OCI-LY7 (cell line): ENCODE measurements around the gene SNX9. TPM values are rescaled to one million over a fixed set of nuclear protein-coding genes. Genes with fewer than 3 reads are reported as not detected.

Source experiments
- BruUV-seq: library from RNA; stranded (reverse); fragments of 400-500 nt; replicated peaks from 2 replicates; lab custom pipeline; 2021; lab: Mats Ljungman, UMichigan
- CTCF ChIA-PET: fragments of 300-600 bp; sonication (Branson Sonifier 250); formaldehyde crosslinking; loops from one replicate; lab custom pipeline; 2022; ENCODE audit warnings: antibody characterized with exemption; ENCODE audit not compliant: unreplicated experiment; lab: Charles Lee
- POLR2A ChIA-PET: fragments of 300-600 bp; sonication (Branson Sonifier 250); formaldehyde crosslinking; loops from one replicate; lab custom pipeline; 2022; ENCODE audit warnings: antibody characterized with exemption; lab: Charles Lee
- DNase-seq: peaks from one replicate; pipeline ENCODE4 v3.0.0-alpha.2; 2015; ENCODE audit warnings: low spot score
- H2AFZ ChIP-seq: fragments of 200-600 bp; sonication (generic), shearing (Covaris generic); 2 replicates; pipeline ENCODE4 v1.6.1; 2014; ENCODE audit warnings: mild to moderate bottlenecking, antibody characterized with exemption, low read length, moderate library complexity
- H3K27ac ChIP-seq: fragments of 200-600 bp; sonication (generic); 2 replicates; pipeline ENCODE4 v1.5.1; 2014; ENCODE audit warnings: mixed run types, low read depth, mild to moderate bottlenecking, moderate library complexity, low read length, inconsistent platforms; ENCODE audit not compliant: poor library complexity, severe bottlenecking
- H3K36me3 ChIP-seq: fragments of 200-600 bp; sonication (generic); 2 replicates; pipeline ENCODE4 v1.6.1; 2014; ENCODE audit warnings: mild to moderate bottlenecking, antibody characterized with exemption, low read length, moderate library complexity, mixed read lengths; ENCODE audit not compliant: insufficient read depth
- H3K4me1 ChIP-seq: fragments of 200-600 bp; sonication (generic); 2 replicates; pipeline ENCODE4 v1.5.1; 2014; ENCODE audit warnings: mild to moderate bottlenecking, low read length; ENCODE audit not compliant: insufficient read depth, poor library complexity, severe bottlenecking
- H3K4me2 ChIP-seq: fragments of 200-600 bp; sonication (generic); 2 replicates; pipeline ENCODE4 v1.6.1; 2014; ENCODE audit warnings: mild to moderate bottlenecking, low read length
- H3K4me3 ChIP-seq: fragments of 200-600 bp; sonication (generic); 2 replicates; pipeline ENCODE4 v1.5.1; 2014; ENCODE audit warnings: mild to moderate bottlenecking, low read depth, low read length; ENCODE audit not compliant: poor library complexity, severe bottlenecking
- H3K79me2 ChIP-seq: fragments of 200-600 bp; sonication (generic); 2 replicates; pipeline ENCODE4 v1.6.1; 2016; ENCODE audit warnings: low read depth, mild to moderate bottlenecking, low read length, moderate library complexity, mixed read lengths; ENCODE audit not compliant: insufficient read depth
- H3K9me2 ChIP-seq: fragments of 200-600 bp; sonication (generic); 2 replicates; pipeline ENCODE4 v1.6.1; 2016; ENCODE audit warnings: mild to moderate bottlenecking, low read length, mixed read lengths; ENCODE audit not compliant: insufficient read depth
- H3K9me3 ChIP-seq: fragments of 200-600 bp; sonication (generic); 2 replicates; pipeline ENCODE4 v1.6.1; 2014; ENCODE audit warnings: mild to moderate bottlenecking, mixed run types, low read length, mixed read lengths
- H4K20me1 ChIP-seq: fragments of 200-600 bp; sonication (generic); 2 replicates; pipeline ENCODE4 v1.6.1; 2014; ENCODE audit warnings: mild to moderate bottlenecking, antibody characterized with exemption, low read length, moderate library complexity, mixed read lengths; ENCODE audit not compliant: insufficient read depth
- EZH2phosphoT487 ChIP-seq: fragments of 200-600 bp; sonication (generic); IDR thresholded peaks from 2 replicates; pipeline ENCODE4 v1.6.1; 2018; ENCODE audit warnings: low read depth, borderline replicate concordance, mild to moderate bottlenecking, mixed run types, antibody characterized with exemption, low read length, moderate library complexity, mixed read lengths
- intact Hi-C: fragments of 100-400 bp; cut with micrococcal nuclease; formaldehyde crosslinking; loops from one replicate; pipeline ENCODE4 v1.10.0; 2022; ENCODE audit not compliant: unreplicated experiment
- total RNA-seq, 2 experiments: library from RNA; depleted of rRNA in 1 of 2; stranded (reverse); fragments of >200 nt in 1 of 2; shearing (Covaris generic) in 1 of 2; gene quantifications; 2 replicates each; pipeline ENCODE4 v1.2.3, GENCODE V29; 2014 to 2022
- TF ChIP-seq, protein P1 (sequence below): fragments of 200-600 bp; sonication (generic); conservative IDR thresholded peaks from 2 replicates; pipeline ENCODE4 v1.5.1; 2014; ENCODE audit warnings: mild to moderate bottlenecking, antibody characterized with exemption, low read length, moderate library complexity, mixed read lengths

The SNX9 gene
- total RNA-seq, 2 experiments from 2014 or later: not detected

DNA sequence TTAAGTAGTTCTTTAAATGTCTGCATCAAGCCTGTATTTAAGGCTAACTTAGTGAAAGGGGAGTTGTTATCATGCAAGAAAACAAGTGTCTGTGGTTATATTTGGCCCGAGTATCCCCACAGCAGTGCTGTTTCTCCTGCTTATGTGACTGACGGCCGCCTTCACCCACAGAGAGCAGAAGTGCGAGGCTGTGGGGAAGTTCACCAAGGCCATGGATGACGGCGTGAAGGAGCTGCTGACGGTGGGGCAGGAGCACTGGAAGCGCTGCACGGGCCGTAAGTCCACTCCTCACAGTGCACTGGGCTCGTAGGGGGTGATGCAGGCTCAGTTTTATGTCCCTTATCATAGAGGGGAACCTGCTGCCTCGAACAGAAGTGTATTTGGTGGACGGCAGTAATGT lies 105.4 kb downstream of the SNX9 start:
- no peak overlapping the region for H3K27ac ChIP-seq
- no peaks in the 10 kb centered on the region for H3K79me2 ChIP-seq
- ChIA-PET POLR2A (no interaction called here), CTCF (no interaction called here)
- intact Hi-C loops: no loop called here
- H3K4me2 ChIP-seq: no peak overlapping the region
- DNase-seq: no peak
- H2AFZ ChIP-seq: no peak overlapping the region
- H3K4me1 ChIP-seq: no peaks in the 10 kb centered on the region
- no peaks in the 10 kb centered on the region for H4K20me1 ChIP-seq
- H3K9me2 ChIP-seq: no peaks in the 10 kb centered on the region
- no TSS peak for BruUV-seq
- H3K9me3 ChIP-seq: no peaks in the 10 kb centered on the region
- TF ChIP-seq, protein P1, sequence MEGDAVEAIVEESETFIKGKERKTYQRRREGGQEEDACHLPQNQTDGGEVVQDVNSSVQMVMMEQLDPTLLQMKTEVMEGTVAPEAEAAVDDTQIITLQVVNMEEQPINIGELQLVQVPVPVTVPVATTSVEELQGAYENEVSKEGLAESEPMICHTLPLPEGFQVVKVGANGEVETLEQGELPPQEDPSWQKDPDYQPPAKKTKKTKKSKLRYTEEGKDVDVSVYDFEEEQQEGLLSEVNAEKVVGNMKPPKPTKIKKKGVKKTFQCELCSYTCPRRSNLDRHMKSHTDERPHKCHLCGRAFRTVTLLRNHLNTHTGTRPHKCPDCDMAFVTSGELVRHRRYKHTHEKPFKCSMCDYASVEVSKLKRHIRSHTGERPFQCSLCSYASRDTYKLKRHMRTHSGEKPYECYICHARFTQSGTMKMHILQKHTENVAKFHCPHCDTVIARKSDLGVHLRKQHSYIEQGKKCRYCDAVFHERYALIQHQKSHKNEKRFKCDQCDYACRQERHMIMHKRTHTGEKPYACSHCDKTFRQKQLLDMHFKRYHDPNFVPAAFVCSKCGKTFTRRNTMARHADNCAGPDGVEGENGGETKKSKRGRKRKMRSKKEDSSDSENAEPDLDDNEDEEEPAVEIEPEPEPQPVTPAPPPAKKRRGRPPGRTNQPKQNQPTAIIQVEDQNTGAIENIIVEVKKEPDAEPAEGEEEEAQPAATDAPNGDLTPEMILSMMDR: no peak
- no peak for TF ChIP-seq EZH2phosphoT487
- H3K4me3 ChIP-seq: no peak overlapping the region
- H3K36me3 ChIP-seq: no peaks in the 10 kb centered on the region

GRCh38 chr6:157929076-157929475 lies 106.0 kb downstream of the SNX9 start:
- H3K9me2 ChIP-seq: no peaks in the 10 kb centered on the region
- no peaks in the 10 kb centered on the region for H3K79me2 ChIP-seq
- POLR2A ChIA-PET: no interaction called here
- no peak overlapping the region for H3K4me2 ChIP-seq
- no TSS peak for BruUV-seq
- CTCF ChIA-PET: no interaction called here
- H3K4me1 ChIP-seq: no peaks in the 10 kb centered on the region
- H3K9me3 ChIP-seq: no peaks in the 10 kb centered on the region
- H3K27ac ChIP-seq: no peak overlapping the region
- H3K36me3 ChIP-seq: no peaks in the 10 kb centered on the region
- H2AFZ ChIP-seq: no peak overlapping the region
- intact Hi-C loops: no loop called here
- no peak overlapping the region for H3K4me3 ChIP-seq
- DNase-seq: no peak
- H4K20me1 ChIP-seq: no peaks in the 10 kb centered on the region
- TF ChIP-seq, protein P1: no peak
- no peak for TF ChIP-seq EZH2phosphoT487

DNA sequence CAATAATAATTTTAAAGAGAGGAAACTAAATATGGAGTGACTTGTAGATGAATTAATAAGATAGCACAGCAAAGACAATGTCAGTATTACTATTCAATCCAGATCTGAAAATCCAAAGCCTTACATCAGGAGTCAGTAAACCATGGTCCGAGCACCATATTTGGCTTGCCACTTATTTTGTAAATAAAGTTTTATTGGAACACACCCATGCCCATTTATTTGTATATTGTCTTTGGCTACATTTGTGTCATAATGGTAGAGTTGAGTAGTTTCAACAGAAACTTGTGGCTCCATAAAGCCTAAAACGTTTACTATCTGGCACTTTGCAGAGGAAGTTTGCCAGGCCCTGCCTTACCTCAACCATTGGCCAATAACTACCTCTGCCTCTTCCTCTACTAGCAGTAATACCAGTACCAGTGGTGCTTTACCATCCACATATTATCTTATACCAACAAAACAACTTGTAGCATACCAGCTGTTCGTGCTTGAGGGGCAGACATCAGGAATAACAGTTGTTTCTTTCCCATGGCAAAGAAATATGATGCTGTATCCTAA lies 106.8 kb downstream of the SNX9 start:
- DNase-seq: no peak
- Histone ChIP-seq H3K4me1 (no peaks in the 10 kb centered on the region), H3K4me2 (no peak overlapping the region), H3K9me2 (no peaks in the 10 kb centered on the region), H3K79me2 (no peaks in the 10 kb centered on the region), H3K36me3 (no peaks in the 10 kb centered on the region), H2AFZ (no peak overlapping the region), H3K27ac (no peak overlapping the region), H4K20me1 (no peaks in the 10 kb centered on the region), H3K9me3 (no peaks in the 10 kb centered on the region), H3K4me3 (no peak overlapping the region)
- intact Hi-C loops: no loop called here
- TF ChIP-seq, protein P1: no peak
- no peak for TF ChIP-seq EZH2phosphoT487
- ChIA-PET POLR2A (no interaction called here), CTCF (no interaction called here)
- no TSS peak for BruUV-seq
